NCI-H1417 (cell line): ENCODE results near the gene ADAM23.

Experiments used
- DNase-seq, 3 experiments: peaks; one replicate each; lab custom pipeline; 2025; lab: John Stamatoyannopoulos, UW

Gene ADAM23

GRCh38 chr2:206569470-206569869, 126.1 kb downstream of the ADAM23 start:
- no peak for DNase-seq

GRCh38 chr2:206570199-206570598, 126.9 kb downstream of the ADAM23 start:
- no peak for DNase-seq

GRCh38 chr2:206572725-206573124, 129.4 kb downstream of the ADAM23 start:
- DNase-seq = no peak

GRCh38 chr2:206573793-206574192, 130.5 kb downstream of the ADAM23 start:
- DNase-seq = no peak

- DNase-seq = no peak
Observed at GRCh38 chr2:206584323-206585116, 141.2 kb downstream of the ADAM23 start.

- DNase-seq = no peak
Observed at GRCh38 chr2:206585335-206585734, 142.0 kb downstream of the ADAM23 start.

- DNase-seq = no peak
Observed at GRCh38 chr2:206586609-206587008, 143.3 kb downstream of the ADAM23 start.

- DNase-seq = no peak
Observed at GRCh38 chr2:206597717-206598218, 154.4 kb downstream of the ADAM23 start.

- DNase-seq = no peak
Observed at GRCh38 chr2:206603243-206603642, 159.9 kb downstream of the ADAM23 start.

GRCh38 chr2:206610451-206610850, 167.1 kb downstream of the ADAM23 start:
- no peak for DNase-seq

GRCh38 chr2:206611191-206611590, 167.9 kb downstream of the ADAM23 start:
- DNase-seq = no peak

GRCh38 chr2:206611736-206612135, 168.4 kb downstream of the ADAM23 start:
- DNase-seq = no peak

GRCh38 chr2:206614811-206615210, 171.5 kb downstream of the ADAM23 start:
- DNase-seq = no peak

- no peak for DNase-seq
Observed at GRCh38 chr2:206615417-206616089, 172.2 kb downstream of the ADAM23 start.

GRCh38 chr2:206616151-206616550, 172.8 kb downstream of the ADAM23 start:
- no peak for DNase-seq

GRCh38 chr2:206619011-206619410, 175.7 kb downstream of the ADAM23 start:
- no peak for DNase-seq

- DNase-seq = no peak
Observed at GRCh38 chr2:206626108-206626507, 182.8 kb downstream of the ADAM23 start.

- DNase-seq = no peak
Observed at GRCh38 chr2:206627632-206628031, 184.3 kb downstream of the ADAM23 start.

- no peak for DNase-seq
Observed at GRCh38 chr2:206631340-206631739, 188.0 kb downstream of the ADAM23 start.

- DNase-seq = no peak
Observed at GRCh38 chr2:206635015-206635414, 191.7 kb downstream of the ADAM23 start.

- DNase-seq = no peak
Observed at GRCh38 chr2:206639636-206640035, 196.3 kb downstream of the ADAM23 start.

GRCh38 chr2:206641226-206641625, 197.9 kb downstream of the ADAM23 start:
- no peak for DNase-seq
